Heart left ventricle (tissue), 13 donors: ENCODE data around the gene MOGAT3.

Experiments
- CTCF ChIP-seq, 12 donors: fragments of 200-600 bp; sonication (generic) in 4 of 12; IDR thresholded peaks; one replicate each; pipeline versions ENCODE4 v1.5.0 to v1.8.0; 2018 to 2022; ENCODE audit warnings: antibody characterized with exemption in 12 of 12, mild to moderate bottlenecking in 5 of 12
- POLR2A ChIP-seq, 2 donors: fragments of 450-650 bp; IDR thresholded peaks; one replicate each; pipeline ENCODE4 v1.6.1; 2017; ENCODE audit warnings: antibody characterized with exemption in 2 of 2, mild to moderate bottlenecking in 2 of 2, moderate library complexity in 2 of 2
- donor health status: ischemic (EF 13 %, LVEDD 7.1; RV severe dilation, severe dysfunction).
- donor health status: DM: no; HTN: yes; CAD: no.
- donor health status: DM: no; HTN: no; CAD: no.
- donor health status: ischemic (EF 25% LVEDD 6.9; RV normal size, moderate dysfunction).
- donor health status: ischemic (EF 25% LVEDD 5.7; RV mildly dilated, moderate dysfunction).
- donor health status: ischemic (EF 35%, LVEDD 5.7; RV mildly dilated, moderate dysfunction).
- donor health status: nonischemic (EF 11% LVEDD 7.7; RV severe dilation, severe dysfunction).
- donor health status: DM: yes; HTN: yes; CAD: no.
- donor health status: PGD.
- donor health status: ischemic (EF 29% LVEDD 5.4; RV normal size, mild dysfunction).
- donor health status: nonischemic (EF 23%, LVEDD 6.1; RV moderate dilation, normal function).

GRCh38 chr7:101177644-101178043 lies 23.2 kb downstream of the MOGAT3 start:
- TF ChIP-seq CTCF (IDR thresholded peaks at IDR 0.05) (no peak), POLR2A (IDR thresholded peaks at IDR 0.05) (no peak)
